GM12878 (cell line): ENCODE measurements around the gene THSD8. TPM values are rescaled to one million over a fixed set of nuclear protein-coding genes. Genes with fewer than 3 reads are reported as not detected.

Experiments used
- ATAC-seq: fragments of 200-7000 bp; cut with Tn5 transposase; 3 replicates; pipeline ENCODE4 v1.9.1; 2020; ENCODE audit warnings: mild to moderate bottlenecking, moderate library complexity
- BruUV-seq: library from RNA; stranded (reverse); fragments of 400-500 nt; replicated peaks from 2 replicates; lab custom pipeline; 2021; lab: Mats Ljungman, UMichigan
- CTCF ChIA-PET: fragments of 300-600 bp; sonication (Branson Sonifier 250); formaldehyde crosslinking; extraction: SDS; loops from one replicate; lab custom pipeline; 2021; ENCODE audit warnings: inconsistent platforms; lab: Yijun Ruan, JAX
- POLR2A ChIA-PET: fragments of 350-600 bp; formaldehyde crosslinking; extraction: SDS; loops from one replicate; lab custom pipeline; 2021; ENCODE audit warnings: inconsistent platforms; lab: Charles Lee
- RAD21 ChIA-PET: fragments of 300-600 bp; sonication (Branson Sonifier 250); formaldehyde crosslinking; loops from one replicate; lab custom pipeline; 2023; ENCODE audit warnings: antibody characterized with exemption; ENCODE audit not compliant: unreplicated experiment; lab: Charles Lee
- SMC1A ChIA-PET: fragments of 300-600 bp; sonication (Branson Sonifier 250); formaldehyde crosslinking; loops from one replicate; lab custom pipeline; 2023; ENCODE audit not compliant: unreplicated experiment, uncharacterized antibody; lab: Charles Lee
- DNase-seq: peaks from one replicate; pipeline ENCODE4 v3.0.0-alpha.2; 2011; ENCODE audit warnings: low read depth, low spot score
- FAIRE-seq: peaks from 3 replicates; lab custom pipeline; 2011; peaks lifted over from hg19 to GRCh38; lab: Jason Lieb, UNC
- H2AFZ ChIP-seq: 2 replicates; pipeline ENCODE4 v1.6.0; 2011; ENCODE audit warnings: low read depth, low read length, control low read depth; ENCODE audit not compliant: control insufficient read depth
- H3K27ac ChIP-seq: 2 replicates; pipeline ENCODE4 v1.5.1; 2011; ENCODE audit warnings: control low read depth; ENCODE audit not compliant: control insufficient read depth, insufficient read depth
- H3K27me3 ChIP-seq, 2 experiments: replicated peaks in 1 of 2; 2 replicates each; pipeline versions ENCODE4 v1.6.0 to v1.6.1; 2011; ENCODE audit warnings: low read length in 1 of 2; ENCODE audit not compliant: control insufficient read depth in 2 of 2, insufficient read depth in 2 of 2
- H3K36me3 ChIP-seq, 2 experiments: 2 replicates each; pipeline ENCODE4 v1.5.1; 2011; ENCODE audit warnings: low read length in 1 of 2; ENCODE audit not compliant: control insufficient read depth in 2 of 2, insufficient read depth in 2 of 2
- H3K4me1 ChIP-seq: 2 replicates; pipeline ENCODE4 v1.6.1; 2011; ENCODE audit warnings: mild to moderate bottlenecking, low read length, moderate library complexity, mixed read lengths; ENCODE audit not compliant: control insufficient read depth, insufficient read depth
- H3K4me2 ChIP-seq: 2 replicates; pipeline ENCODE4 v1.6.0; 2011; ENCODE audit warnings: control low read depth; ENCODE audit not compliant: control insufficient read depth, insufficient read depth
- H3K4me3 ChIP-seq: fragments of 200-600 bp; sonication (generic); 2 replicates; pipeline ENCODE4 v1.5.1; 2016
- H3K79me2 ChIP-seq: 2 replicates; pipeline ENCODE4 v1.6.0; 2011; ENCODE audit warnings: low read length; ENCODE audit not compliant: control insufficient read depth, insufficient read depth
- H3K9ac ChIP-seq: 2 replicates; pipeline ENCODE4 v1.8.0; 2011; ENCODE audit warnings: low read length, control low read depth, mixed read lengths; ENCODE audit not compliant: control insufficient read depth, insufficient read depth
- H3K9me3 ChIP-seq: replicated peaks from 3 replicates; pipeline ENCODE4 v1.5.1; 2011; ENCODE audit warnings: mild to moderate bottlenecking, low read length; ENCODE audit not compliant: control insufficient read depth, insufficient read depth
- H4K20me1 ChIP-seq: 2 replicates; pipeline ENCODE4 v1.6.0; 2011; ENCODE audit not compliant: control insufficient read depth, insufficient read depth
- BCL3 ChIP-seq: IDR thresholded peaks from 2 replicates; pipeline ENCODE4 v1.6.1; 2011; ENCODE audit warnings: borderline replicate concordance, low read depth, mild to moderate bottlenecking, moderate library complexity, low read length; ENCODE audit not compliant: insufficient read depth, poor library complexity, severe bottlenecking
- CBX3 ChIP-seq: fragments of 200-600 bp; sonication (generic); IDR thresholded peaks from 2 replicates; pipeline ENCODE4 v1.6.1; 2016; ENCODE audit warnings: low read depth, borderline replicate concordance
- DPF2 ChIP-seq: fragments of 450-650 bp; IDR thresholded peaks from 2 replicates; pipeline ENCODE4 v1.6.1; 2017; ENCODE audit warnings: mild to moderate bottlenecking
- REST ChIP-seq: IDR thresholded peaks from 2 replicates; pipeline ENCODE4 v1.6.1; 2012; ENCODE audit warnings: mild to moderate bottlenecking, low read depth, low read length
- TBL1XR1 ChIP-seq: IDR thresholded peaks from 2 replicates; pipeline ENCODE4 v1.6.1; 2012; ENCODE audit warnings: low read depth, low read length, improper control_type of control experiment
- WGBS: methylation state at CpG from one replicate; pipeline ENCODE4 v1.1.6; 2016; ENCODE audit warnings: low lambda C conversion rate; ENCODE audit not compliant: insufficient replicate concordance, insufficient coverage; ENCODE audit errors: missing lambda C conversion rate; 5-methylcytosine and 5-hydroxymethylcytosine counted together
- in situ Hi-C: fragments of 300-500 bp; cut with MboI; formaldehyde crosslinking; loops from 9 replicates; pipeline ENCODE4 v1.14.3; 2018; ENCODE audit warnings: mixed read lengths
- intact Hi-C: fragments of 100-400 bp; cut with micrococcal nuclease; formaldehyde crosslinking; loops from one replicate; pipeline ENCODE4 v1.14.2; 2022; ENCODE audit not compliant: unreplicated experiment
- polyA plus RNA-seq, 11 experiments: library from polyadenylated mRNA; depleted of rRNA in 4 of 11; unstranded in 6 of 11; stranded (reverse) in 5 of 11; fragments of >200 nt; fragmentation: Nextera tagmentation in 4 of 11; fragmentation: Illumina TruSeq in 1 of 11; extraction: Ambion mirVana in 4 of 11; extraction: Trizol in 1 of 11; gene quantifications; 1 replicate in 1 of 11; 2 replicates in 10 of 11; pipeline versions ENCODE4 v1.2.1 to v1.2.3, GENCODE V29; 2011 to 2016; ENCODE audit warnings: inconsistent platforms in 2 of 11, missing spikeins in 2 of 11, low read depth in 1 of 11
- total RNA-seq, 4 experiments: library from RNA; depleted of rRNA in 3 of 4; stranded (reverse); fragments of >200 nt in 3 of 4; fragmentation: Illumina TruSeq in 1 of 4; extraction: Trizol in 1 of 4; gene quantifications; 2 replicates each; pipeline versions ENCODE4 v1.2.1 to v1.2.3, GENCODE V29; 2013 to 2021
- TF ChIP-seq, protein P1 (sequence below): fragments of 450-650 bp; conservative IDR thresholded peaks from 2 replicates; pipeline ENCODE4 v1.6.1; 2017; ENCODE audit warnings: mild to moderate bottlenecking, moderate library complexity
- TF ChIP-seq, protein P2 (sequence below): fragments of 450-650 bp; IDR thresholded peaks from 2 replicates; pipeline ENCODE4 v1.6.1; 2017; ENCODE audit warnings: antibody characterized with exemption, mild to moderate bottlenecking, moderate library complexity
- TF ChIP-seq, protein P3 (sequence below): IDR thresholded peaks from 2 replicates; pipeline ENCODE4 v1.6.1; 2011; ENCODE audit warnings: borderline replicate concordance, low read depth, mild to moderate bottlenecking, moderate library complexity, mixed read lengths, low read length; ENCODE audit not compliant: insufficient read depth; ENCODE audit errors: extremely low read length

Gene THSD8
- total and polyA plus RNA-seq, 10 of the 15 experiments (the other 5 are each of a cell fraction or from before 2014, with no cell fraction given), result 0.24 to 32.3 (median 21.3) TPM; not detected in 2

GRCh38 chr19:12774588-12775555 is 27.0 kb upstream of the THSD8 start, which contains the start of gene HOOK2:
HOOK2 (minus strand) TSS chr19:12775552; CDS start chr19:12775449, 103 bp downstream.
- BruUV-seq, result no TSS peak
- CTCF ChIA-PET, result interaction anchor here (1.0 to 12.1 kb wide), 9 partner anchors 9 to 73 kb away, joined by 3 to 537 read pairs (median 10); partner anchors contain the start of genes JUNB and RNASEH2A
- ATAC-seq (peak; percentile 3; the same call in 2 of the 3 replicates), FAIRE-seq (no peak), DNase-seq (no peak)
- POLR2A ChIA-PET, result interaction anchor here (2.1 to 9.3 kb wide), 2 partner anchors 17 to 19 kb away, joined by 16 to 303 read pairs; partner anchors contain the start of gene JUNB
- peak within 1 kb of the TSS; percentile 97 for H3K4me2 ChIP-seq
- in situ Hi-C loops (no loop called here), intact Hi-C loops (no loop called here)
- H3K79me2 ChIP-seq, result peaks cover 7% of the 10 kb centered on the region
- H3K27ac ChIP-seq, result no peak within 1 kb of the TSS
- H3K4me3 ChIP-seq, result peak within 1 kb of the TSS; percentile 71; the same call in 1 of the 2 replicates
- SMC1A ChIA-PET, result interaction anchor here (0.6 to 3.7 kb wide), 2 partner anchors 21 to 254 kb away, joined by 3 to 25 read pairs; no protein-coding TSS in a partner anchor
- H2AFZ ChIP-seq, result peak within 1 kb of the TSS; percentile 90
- no peaks in the 10 kb centered on the region for H4K20me1 ChIP-seq
- RAD21 ChIA-PET, result interaction anchor here (1.7 to 4.8 kb wide), 2 partner anchors 21 kb away, joined by 15 to 303 read pairs; partner anchors contain the start of gene JUNB
- H3K27me3 ChIP-seq, result no peaks in the 10 kb centered on the region
- WGBS, result 31% methylated on average over 47 of the region's 58 CpGs
- H3K9ac ChIP-seq, result peak within 1 kb of the TSS; percentile 50; the same call in 1 of the 2 replicates
- peaks cover 17% of the 10 kb centered on the region for H3K4me1 ChIP-seq
- no peaks in the 10 kb centered on the region for H3K9me3 ChIP-seq
- no peaks in the 10 kb centered on the region for H3K36me3 ChIP-seq
- TF ChIP-seq, protein P1, sequence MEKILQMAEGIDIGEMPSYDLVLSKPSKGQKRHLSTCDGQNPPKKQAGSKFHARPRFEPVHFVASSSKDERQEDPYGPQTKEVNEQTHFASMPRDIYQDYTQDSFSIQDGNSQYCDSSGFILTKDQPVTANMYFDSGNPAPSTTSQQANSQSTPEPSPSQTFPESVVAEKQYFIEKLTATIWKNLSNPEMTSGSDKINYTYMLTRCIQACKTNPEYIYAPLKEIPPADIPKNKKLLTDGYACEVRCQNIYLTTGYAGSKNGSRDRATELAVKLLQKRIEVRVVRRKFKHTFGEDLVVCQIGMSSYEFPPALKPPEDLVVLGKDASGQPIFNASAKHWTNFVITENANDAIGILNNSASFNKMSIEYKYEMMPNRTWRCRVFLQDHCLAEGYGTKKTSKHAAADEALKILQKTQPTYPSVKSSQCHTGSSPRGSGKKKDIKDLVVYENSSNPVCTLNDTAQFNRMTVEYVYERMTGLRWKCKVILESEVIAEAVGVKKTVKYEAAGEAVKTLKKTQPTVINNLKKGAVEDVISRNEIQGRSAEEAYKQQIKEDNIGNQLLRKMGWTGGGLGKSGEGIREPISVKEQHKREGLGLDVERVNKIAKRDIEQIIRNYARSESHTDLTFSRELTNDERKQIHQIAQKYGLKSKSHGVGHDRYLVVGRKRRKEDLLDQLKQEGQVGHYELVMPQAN, result 0 out of 2 replicates have a peak, but pooled peaks have one; percentile 43
- TF ChIP-seq TBL1XR1 (0 out of 2 replicates have a peak, but pooled peaks have one; percentile 28), REST (no peak), BCL3 (no peak), DPF2 (peak; percentile 48; the same call in 1 of the 2 replicates), CBX3 (no peak)
- TF ChIP-seq, protein P2, sequence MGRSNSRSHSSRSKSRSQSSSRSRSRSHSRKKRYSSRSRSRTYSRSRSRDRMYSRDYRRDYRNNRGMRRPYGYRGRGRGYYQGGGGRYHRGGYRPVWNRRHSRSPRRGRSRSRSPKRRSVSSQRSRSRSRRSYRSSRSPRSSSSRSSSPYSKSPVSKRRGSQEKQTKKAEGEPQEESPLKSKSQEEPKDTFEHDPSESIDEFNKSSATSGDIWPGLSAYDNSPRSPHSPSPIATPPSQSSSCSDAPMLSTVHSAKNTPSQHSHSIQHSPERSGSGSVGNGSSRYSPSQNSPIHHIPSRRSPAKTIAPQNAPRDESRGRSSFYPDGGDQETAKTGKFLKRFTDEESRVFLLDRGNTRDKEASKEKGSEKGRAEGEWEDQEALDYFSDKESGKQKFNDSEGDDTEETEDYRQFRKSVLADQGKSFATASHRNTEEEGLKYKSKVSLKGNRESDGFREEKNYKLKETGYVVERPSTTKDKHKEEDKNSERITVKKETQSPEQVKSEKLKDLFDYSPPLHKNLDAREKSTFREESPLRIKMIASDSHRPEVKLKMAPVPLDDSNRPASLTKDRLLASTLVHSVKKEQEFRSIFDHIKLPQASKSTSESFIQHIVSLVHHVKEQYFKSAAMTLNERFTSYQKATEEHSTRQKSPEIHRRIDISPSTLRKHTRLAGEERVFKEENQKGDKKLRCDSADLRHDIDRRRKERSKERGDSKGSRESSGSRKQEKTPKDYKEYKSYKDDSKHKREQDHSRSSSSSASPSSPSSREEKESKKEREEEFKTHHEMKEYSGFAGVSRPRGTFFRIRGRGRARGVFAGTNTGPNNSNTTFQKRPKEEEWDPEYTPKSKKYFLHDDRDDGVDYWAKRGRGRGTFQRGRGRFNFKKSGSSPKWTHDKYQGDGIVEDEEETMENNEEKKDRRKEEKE, result no peak
- TF ChIP-seq, protein P3, sequence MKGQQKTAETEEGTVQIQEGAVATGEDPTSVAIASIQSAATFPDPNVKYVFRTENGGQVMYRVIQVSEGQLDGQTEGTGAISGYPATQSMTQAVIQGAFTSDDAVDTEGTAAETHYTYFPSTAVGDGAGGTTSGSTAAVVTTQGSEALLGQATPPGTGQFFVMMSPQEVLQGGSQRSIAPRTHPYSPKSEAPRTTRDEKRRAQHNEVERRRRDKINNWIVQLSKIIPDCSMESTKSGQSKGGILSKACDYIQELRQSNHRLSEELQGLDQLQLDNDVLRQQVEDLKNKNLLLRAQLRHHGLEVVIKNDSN, result peak; percentile 86
